ENCODE data around the gene COG2. TPM values are rescaled to one million over a fixed set of nuclear protein-coding genes. Genes with fewer than 3 reads are reported as not detected.
"Not testable (repeated sequence)": the region's sequence is repeated elsewhere in the genome, so short reads cannot be mapped to it uniquely, and the experiment has no call there.

The COG2 gene
- total RNA-seq, 1 experiment from 2014 or later, result 21.5 TPM

DNA sequence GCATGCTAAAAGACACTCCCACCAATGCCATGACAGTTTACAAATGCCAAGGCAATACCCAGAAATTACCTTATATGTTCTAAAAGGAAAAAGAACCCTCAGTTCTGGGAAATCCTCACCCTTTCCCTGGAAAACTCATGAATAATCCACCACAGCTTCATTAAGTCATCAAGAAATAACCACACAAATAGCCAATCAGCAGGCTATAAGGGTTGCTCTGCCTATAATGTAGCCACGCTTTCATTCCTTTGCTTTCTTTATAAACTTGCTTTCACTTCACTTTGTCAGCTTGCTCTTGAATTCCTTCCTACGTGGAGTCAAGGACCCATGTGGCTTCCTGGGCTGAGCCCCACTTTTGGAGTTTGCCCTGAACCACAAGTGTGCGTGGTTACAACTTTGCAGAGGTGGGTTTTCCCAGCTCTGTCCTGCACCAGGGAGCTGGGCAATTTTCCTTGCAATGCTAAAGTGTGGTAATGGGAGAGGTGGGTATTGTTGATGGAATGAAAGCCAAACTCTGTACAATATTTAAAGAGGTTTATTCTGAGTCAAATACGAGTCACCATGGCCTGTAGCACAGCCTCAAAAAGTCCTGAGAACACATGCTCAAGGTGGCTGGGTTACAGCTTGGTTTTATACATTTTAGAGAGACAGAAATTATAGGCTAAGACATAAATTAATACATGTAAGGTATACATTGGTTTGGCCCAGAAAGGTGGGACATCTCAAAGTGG, 42.2 kb upstream of the COG2 start:
- intact Hi-C loops (cut with micrococcal nuclease; ENCODE audit: unreplicated experiment), result no loop called here
- H3K27ac ChIP-seq, result no peak overlapping the region
- H3F3A ChIP-seq (ENCODE audit: insufficient read depth, low read depth), result no peaks in the 10 kb centered on the region
- no peaks in the 10 kb centered on the region for H3K9me2 ChIP-seq (ENCODE audit: insufficient read depth)
- DNase-seq, result no peak
- H3K9me3 ChIP-seq (ENCODE audit: insufficient read depth, low read depth), result no peaks in the 10 kb centered on the region; the same call in 1 of the 2 replicates
- H3K79me2 ChIP-seq (ENCODE audit: low read depth), result no peaks in the 10 kb centered on the region
- H2AFZ ChIP-seq, result no peak overlapping the region
- H3K27me3 ChIP-seq (ENCODE audit: insufficient read depth, low read depth), result peaks cover 39% of the 10 kb centered on the region
- H3K36me3 ChIP-seq (ENCODE audit: low read depth), result no peaks in the 10 kb centered on the region
- H3K4me2 ChIP-seq, result no peak overlapping the region
- TF ChIP-seq CTCF (conservative IDR thresholded peaks at IDR 0.05), result no peak
- TF ChIP-seq EZH2 (IDR thresholded peaks at IDR 0.05; ENCODE audit: low read depth), result no peak
- ChIA-PET CTCF (no interaction called here), POLR2A (ENCODE audit: unreplicated experiment) (no interaction called here)
- no TSS peak for BruUV-seq (replicated peaks)
- H3K4me3 ChIP-seq, result no peak overlapping the region
- no peaks in the 10 kb centered on the region for H4K20me1 ChIP-seq (ENCODE audit: insufficient read depth)
- H3K4me1 ChIP-seq (replicated peaks; ENCODE audit: insufficient read depth), result no peaks in the 10 kb centered on the region

GRCh38 chr1:230600657-230601400, 41.5 kb upstream of the COG2 start:
- CTCF ChIA-PET; intact Hi-C loops (cut with micrococcal nuclease; ENCODE audit: unreplicated experiment): not testable (repeated sequence)

GRCh38 chr1:230609208-230609607, 33.1 kb upstream of the COG2 start:
- Histone ChIP-seq H3K36me3 (ENCODE audit: low read depth) (no peaks in the 10 kb centered on the region), H4K20me1 (ENCODE audit: insufficient read depth) (no peaks in the 10 kb centered on the region), H3F3A (ENCODE audit: insufficient read depth, low read depth) (no peaks in the 10 kb centered on the region), H3K79me2 (ENCODE audit: low read depth) (no peaks in the 10 kb centered on the region), H3K9me3 (ENCODE audit: insufficient read depth, low read depth) (no peaks in the 10 kb centered on the region), H3K9me2 (ENCODE audit: insufficient read depth) (no peaks in the 10 kb centered on the region), H2AFZ (no peak overlapping the region), H3K4me3 (no peak overlapping the region), H3K27ac (no peak overlapping the region), H3K4me1 (replicated peaks; ENCODE audit: insufficient read depth) (no peaks in the 10 kb centered on the region), H3K4me2 (no peak overlapping the region), H3K27me3 (ENCODE audit: insufficient read depth, low read depth) (peaks cover 70% of the 10 kb centered on the region)
- DNase-seq, result no peak
- no peak for TF ChIP-seq CTCF (conservative IDR thresholded peaks at IDR 0.05)
- no peak for TF ChIP-seq EZH2 (IDR thresholded peaks at IDR 0.05; ENCODE audit: low read depth)
- CTCF ChIA-PET, result interaction anchor here (0.6 kb wide), 1 partner anchor 313 kb away, joined by 3 read pairs; no protein-coding TSS in a partner anchor
- no TSS peak for BruUV-seq (replicated peaks)
- intact Hi-C loops (cut with micrococcal nuclease; ENCODE audit: unreplicated experiment), result no loop called here
- POLR2A ChIA-PET (ENCODE audit: unreplicated experiment), result no interaction called here

More at GRCh38 chr1:230600657-230601400, 41.5 kb upstream of the COG2 start:
- H3K4me1 ChIP-seq (replicated peaks; ENCODE audit: insufficient read depth); H3K36me3 ChIP-seq (ENCODE audit: low read depth); H3K4me3 ChIP-seq; H2AFZ ChIP-seq; DNase-seq; H3F3A ChIP-seq (ENCODE audit: insufficient read depth, low read depth); H3K4me2 ChIP-seq; POLR2A ChIA-PET (ENCODE audit: unreplicated experiment); H3K79me2 ChIP-seq (ENCODE audit: low read depth); H3K9me3 ChIP-seq (ENCODE audit: insufficient read depth, low read depth); H3K27ac ChIP-seq; BruUV-seq (replicated peaks); H4K20me1 ChIP-seq (ENCODE audit: insufficient read depth); H3K9me2 ChIP-seq (ENCODE audit: insufficient read depth): not testable (repeated sequence)
- peaks cover 47% of the 10 kb centered on the region for H3K27me3 ChIP-seq (ENCODE audit: insufficient read depth, low read depth)

Data from PC-9 (cell line).